GM19328 (cell line): ENCODE results near the gene ATP2C2.

Experiments
- ATAC-seq: cut with Tn5 transposase; IDR thresholded peaks from one replicate; pipeline ENCODE4 v1.9.1; 2021; ENCODE audit warnings: mild to moderate bottlenecking, moderate library complexity; ENCODE audit not compliant: unreplicated experiment

The ATP2C2 gene

GRCh38 chr16:84508502-84508901 lies 140.2 kb downstream of the ATP2C2 start:
- no peak for ATAC-seq

GRCh38 chr16:84509032-84509950 lies 141.0 kb downstream of the ATP2C2 start:
- no peak for ATAC-seq

GRCh38 chr16:84511180-84511800 lies 143.0 kb downstream of the ATP2C2 start:
- no peak for ATAC-seq

GRCh38 chr16:84511831-84512230 lies 143.5 kb downstream of the ATP2C2 start:
- ATAC-seq, result no peak

- no peak for ATAC-seq
These were observed 144.8 kb downstream of the ATP2C2 start for GRCh38 chr16:84513123-84513522.

GRCh38 chr16:84513666-84514065 lies 145.3 kb downstream of the ATP2C2 start:
- ATAC-seq, result no peak
